HepG2 (cell line): Measurements from ENCODE around the gene HMMR. TPM values are rescaled to one million over a fixed set of nuclear protein-coding genes. Genes with fewer than 3 reads are reported as not detected.
A peak's percentile ranks its signal among the peaks of the same experiment; 100 is the strongest.

ENCODE experiments used
- CENPX ChIP-seq: sonication (generic); formaldehyde crosslinking; IDR thresholded peaks from 2 replicates; pipeline ENCODE4 v1.9.0; 2021; ENCODE audit warnings: mild to moderate bottlenecking, missing genetic modification reagents, moderate library complexity
- DZIP1 ChIP-seq: sonication (generic); formaldehyde crosslinking; IDR thresholded peaks from 2 replicates; pipeline ENCODE4 v1.5.0; 2020; ENCODE audit warnings: mild to moderate bottlenecking, missing genetic modification reagents
- FOSL1 ChIP-seq: sonication (generic); formaldehyde crosslinking; IDR thresholded peaks from 2 replicates; pipeline ENCODE4 v1.9.0; 2021; ENCODE audit warnings: missing genetic modification reagents, borderline replicate concordance
- HMGXB4 ChIP-seq, 2 experiments: sonication (generic) in 1 of 2; formaldehyde crosslinking in 1 of 2; IDR thresholded peaks; 2 replicates each; pipeline versions ENCODE4 v1.4.0 to v1.6.1; 2018 to 2020; ENCODE audit warnings: missing genetic modification reagents in 2 of 2, borderline replicate concordance in 1 of 2, low read depth in 1 of 2, mild to moderate bottlenecking in 1 of 2, missing biosample characterization in 1 of 2
- JARID2 ChIP-seq: sonication (generic); formaldehyde crosslinking; IDR thresholded peaks from 2 replicates; pipeline ENCODE4 v1.8.1; 2023; ENCODE audit warnings: missing genetic modification reagents, inconsistent platforms; ENCODE audit not compliant: insufficient replicate concordance
- NFKB2 ChIP-seq: sonication (generic); formaldehyde crosslinking; IDR thresholded peaks from 2 replicates; pipeline ENCODE4 v1.4.0; 2020; ENCODE audit warnings: missing genetic modification reagents, borderline replicate concordance
- PHF20 ChIP-seq: sonication (generic); formaldehyde crosslinking; IDR thresholded peaks from 2 replicates; pipeline ENCODE4 v1.5.0; 2020; ENCODE audit warnings: mild to moderate bottlenecking, missing genetic modification reagents
- REL ChIP-seq: sonication (generic); formaldehyde crosslinking; conservative IDR thresholded peaks from 2 replicates; pipeline ENCODE4 v1.8.0; 2022; ENCODE audit warnings: mild to moderate bottlenecking, missing genetic modification reagents, moderate library complexity
- SMC3 ChIP-seq: IDR thresholded peaks from 2 replicates; pipeline ENCODE4 v1.6.1; 2011; ENCODE audit warnings: low read length, improper control_type of control experiment
- SP2 ChIP-seq: sonication (generic); formaldehyde crosslinking; IDR thresholded peaks from 2 replicates; pipeline ENCODE4 v1.5.1; 2020; ENCODE audit warnings: mild to moderate bottlenecking, missing genetic modification reagents
- TFE3 ChIP-seq: IDR thresholded peaks from 2 replicates; pipeline ENCODE4 v1.6.1; 2016
- ZBTB26 ChIP-seq: IDR thresholded peaks from 2 replicates; pipeline ENCODE4 v1.6.1; 2016; ENCODE audit warnings: missing compliant biosample characterization, missing genetic modification reagents, borderline replicate concordance
- ZBTB42 ChIP-seq: sonication (generic); formaldehyde crosslinking; IDR thresholded peaks from 2 replicates; pipeline ENCODE4 v1.5.0; 2020; ENCODE audit warnings: mild to moderate bottlenecking, missing genetic modification reagents
- ZBTB44 ChIP-seq: sonication (generic); formaldehyde crosslinking; IDR thresholded peaks from 2 replicates; pipeline ENCODE4 v1.4.0; 2020; ENCODE audit warnings: missing genetic modification reagents
- ZFP37 ChIP-seq: sonication (generic); formaldehyde crosslinking; IDR thresholded peaks from 2 replicates; pipeline ENCODE4 v1.4.0; 2020; ENCODE audit warnings: missing genetic modification reagents, borderline replicate concordance
- ZMYM4 ChIP-seq: sonication (generic); formaldehyde crosslinking; IDR thresholded peaks from 2 replicates; pipeline ENCODE4 v1.8.1; 2023; ENCODE audit warnings: mild to moderate bottlenecking, missing genetic modification reagents
- ZNF546 ChIP-seq: sonication (generic); formaldehyde crosslinking; conservative IDR thresholded peaks from 2 replicates; pipeline ENCODE4 v1.8.1; 2023; ENCODE audit warnings: mild to moderate bottlenecking, missing genetic modification reagents
- ZNF652 ChIP-seq: IDR thresholded peaks from 2 replicates; pipeline ENCODE4 v1.6.1; 2016; ENCODE audit warnings: low read depth, borderline replicate concordance
- ZNF747 ChIP-seq: sonication (generic); formaldehyde crosslinking; IDR thresholded peaks from 2 replicates; pipeline ENCODE4 v1.8.1; 2023; ENCODE audit warnings: missing genetic modification reagents, mild to moderate bottlenecking, borderline replicate concordance
- ZSCAN31 ChIP-seq: sonication (generic); formaldehyde crosslinking; IDR thresholded peaks from 2 replicates; pipeline ENCODE4 v1.5.0; 2020; ENCODE audit warnings: low read depth, mild to moderate bottlenecking, missing genetic modification reagents
- polyA plus RNA-seq, 8 experiments: library from polyadenylated mRNA; depleted of rRNA in 3 of 8; stranded (reverse) in 7 of 8; unstranded in 1 of 8; fragments of >200 nt; fragmentation: Illumina TruSeq in 4 of 8; extraction: Trizol in 4 of 8; gene quantifications; 2 replicates each; pipeline versions ENCODE4 v1.2.1 to v1.2.3, GENCODE V29; 2011 to 2016; ENCODE audit warnings: low read depth in 4 of 8, missing spikeins in 1 of 8, mixed read lengths in 1 of 8; ENCODE audit not compliant: insufficient read depth in 1 of 8
- total RNA-seq, 5 experiments: library from RNA; depleted of rRNA; stranded (reverse); fragments of >200 nt; fragmentation: Illumina TruSeq; extraction: Trizol; gene quantifications; 2 replicates each; pipeline ENCODE4 v1.2.3, GENCODE V29; 2016; ENCODE audit warnings: low read depth in 1 of 5

Gene HMMR
- total and polyA plus RNA-seq, 2 of the 13 experiments (the other 11 are each of a cell fraction or from before 2014, with no cell fraction given) = 8.5 to 48.3 TPM

GRCh38 chr5:163505368-163506094 lies 45.1 kb downstream of the HMMR start, which contains the start of gene MAT2B (continued):
- TF ChIP-seq TFE3 (CRISPR knock-in tag) (peak; percentile 43; the same call in 1 of the 2 replicates), ZBTB42 (CRISPR knock-in tag) (no peak), JARID2 (CRISPR knock-in tag) (no peak), NFKB2 (CRISPR knock-in tag) (peak; percentile 76; the same call in 1 of the 2 replicates), PHF20 (CRISPR knock-in tag) (peak; percentile 73), ZBTB44 (CRISPR knock-in tag) (no peak), ZNF747 (CRISPR knock-in tag) (peak; percentile 31; the same call in 1 of the 2 replicates), REL (CRISPR knock-in tag) (peak; percentile 66; the same call in 1 of the 2 replicates), ZBTB26 (0 out of 2 replicates have a peak, but pooled peaks have one; percentile 47), ZSCAN31 (CRISPR knock-in tag) (peak; percentile 44; the same call in 1 of the 2 replicates), FOSL1 (no peak), DZIP1 (CRISPR knock-in tag) (no peak), CENPX (no peak), ZFP37 (CRISPR knock-in tag) (no peak), ZMYM4 (CRISPR knock-in tag) (peak; percentile 80; the same call in 1 of the 2 replicates), HMGXB4 (CRISPR knock-in tag; IDR thresholded peaks at IDR 0.05; ENCODE audit: borderline replicate concordance in 1 of 2, low read depth in 1 of 2) (peak; percentile 88 to 94; a peak in 3 of 4 replicates), ZNF652 (CRISPR knock-in tag) (no peak), SMC3 (no peak), ZNF546 (CRISPR knock-in tag) (no peak), SP2 (CRISPR knock-in tag) (peak; percentile 89)
